Fibroblast of peridontal ligament (primary cell): ENCODE measurements around the gene FRY.
"Not testable (repeated sequence)": the region's sequence is repeated elsewhere in the genome, so short reads cannot be mapped to it uniquely, and the experiment has no call there.

Experiments
- DNase-seq: peaks from one replicate; pipeline ENCODE4 v3.0.0-alpha.2; 2010; ENCODE audit errors: extremely low read depth

FRY gene

DNA sequence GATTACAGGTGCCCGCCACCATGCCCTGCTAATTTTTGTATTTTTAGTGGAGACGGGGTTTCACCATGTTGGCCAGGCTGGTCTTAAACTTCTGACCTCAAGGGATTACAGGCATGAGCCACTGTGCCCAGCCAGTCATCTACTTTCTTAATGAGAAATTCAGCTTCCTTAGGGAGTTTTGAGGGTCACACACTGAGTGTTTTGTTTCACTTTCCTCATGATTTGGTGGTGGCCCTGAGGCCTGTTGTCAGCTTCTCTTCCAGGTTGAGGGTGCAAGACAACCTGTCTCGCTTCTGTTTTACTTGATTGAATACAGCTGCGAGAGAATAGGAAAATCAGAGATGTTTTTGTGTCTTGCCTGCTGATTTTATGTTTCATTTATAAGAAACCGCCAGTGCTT lies 9.9 kb downstream of the FRY start:
- no peak for DNase-seq

DNA sequence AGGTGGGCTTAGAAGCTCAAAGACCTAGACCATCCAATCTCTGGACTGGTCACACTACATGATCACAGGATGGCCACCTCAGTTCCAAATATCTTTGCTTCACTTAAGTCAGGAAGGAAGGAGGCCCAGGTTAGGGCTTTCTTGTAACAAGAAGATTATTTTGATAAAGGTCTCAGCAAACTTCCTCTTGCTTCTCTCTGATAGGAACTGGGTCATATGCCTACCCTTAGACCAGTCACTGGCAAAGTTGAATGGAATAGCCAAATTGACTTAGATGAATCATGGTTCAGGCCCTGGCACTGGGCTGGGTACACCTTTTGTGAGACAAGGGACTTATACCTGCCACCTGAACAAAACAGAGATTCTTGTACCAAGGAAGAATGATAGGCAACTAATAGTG lies 11.0 kb downstream of the FRY start:
- no peak for DNase-seq

DNA sequence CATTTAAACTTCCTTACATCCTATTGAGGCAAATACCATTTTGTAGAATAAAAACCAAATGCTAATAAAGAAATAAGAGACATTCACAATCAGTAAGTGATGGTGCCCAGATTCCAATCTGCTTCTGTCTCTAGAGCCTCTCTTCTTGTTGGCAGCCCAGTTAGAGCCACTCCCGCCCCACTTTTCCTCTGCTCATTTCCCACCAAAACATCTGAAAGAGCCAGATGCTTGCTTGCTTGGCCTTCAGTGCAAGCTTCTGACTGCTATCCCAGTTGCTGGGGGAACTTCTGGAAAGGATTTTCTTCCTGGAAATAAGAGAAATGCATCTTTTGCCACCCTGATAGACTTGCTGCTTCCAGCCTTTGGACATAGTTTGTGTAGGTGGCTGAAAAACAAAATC lies 12.9 kb downstream of the FRY start:
- no peak for DNase-seq

DNA sequence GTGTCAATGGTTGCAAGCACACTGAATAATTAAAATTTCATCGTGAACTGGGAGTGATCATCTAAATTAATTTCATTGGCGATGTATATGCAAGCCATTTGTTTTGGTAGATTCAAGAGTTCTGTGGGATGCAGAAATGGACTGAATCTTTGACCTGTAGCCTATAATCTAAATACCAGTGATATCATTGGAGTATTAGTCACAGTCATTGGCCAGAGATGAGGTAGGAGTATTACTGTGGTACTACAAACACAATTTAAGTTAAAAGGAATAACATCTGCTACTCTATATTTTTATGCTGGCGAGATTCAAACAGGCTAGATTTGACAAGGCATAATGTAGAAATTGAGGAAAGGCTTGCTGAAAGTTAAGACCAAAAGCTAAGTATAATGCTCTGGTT lies 14.0 kb downstream of the FRY start:
- DNase-seq, result no peak

DNA sequence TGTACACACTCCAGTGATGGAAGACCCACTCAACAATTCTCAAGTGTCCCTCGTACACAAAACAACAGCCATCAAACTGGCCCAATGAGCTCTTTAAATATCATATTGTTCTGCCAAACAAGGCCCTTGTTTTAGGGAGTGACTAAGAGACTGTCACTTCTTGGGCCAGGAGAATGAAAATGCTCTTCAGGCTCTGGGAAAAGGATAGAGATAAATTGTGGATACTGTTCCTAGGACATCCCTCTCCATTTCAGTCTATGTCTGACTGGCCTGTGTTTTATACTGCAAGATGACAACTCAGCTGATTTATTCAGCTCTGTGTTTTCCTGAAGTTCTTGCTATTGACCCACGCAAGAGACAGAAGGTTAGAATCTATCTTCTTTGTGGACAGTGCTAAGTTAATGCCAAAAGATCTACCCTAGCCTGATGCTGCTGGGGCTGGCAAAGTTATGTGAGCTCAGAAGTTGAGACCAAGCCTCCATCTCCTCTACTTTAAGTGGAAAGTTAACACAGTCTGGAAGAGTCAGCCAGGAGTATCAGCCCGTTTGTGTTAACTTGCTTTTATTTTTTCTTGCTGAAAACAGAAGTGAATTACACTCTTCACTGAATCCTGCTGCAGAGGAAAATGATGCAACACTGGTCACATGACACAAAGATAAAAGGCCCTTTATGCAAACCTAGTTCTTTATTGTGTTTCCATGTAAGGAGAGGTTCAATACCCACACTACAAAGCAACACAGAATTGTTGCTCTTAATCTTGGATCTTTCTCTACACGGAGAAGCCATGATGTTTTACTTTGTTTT lies 14.6 kb downstream of the FRY start:
- DNase-seq, result peak; percentile 55

DNA sequence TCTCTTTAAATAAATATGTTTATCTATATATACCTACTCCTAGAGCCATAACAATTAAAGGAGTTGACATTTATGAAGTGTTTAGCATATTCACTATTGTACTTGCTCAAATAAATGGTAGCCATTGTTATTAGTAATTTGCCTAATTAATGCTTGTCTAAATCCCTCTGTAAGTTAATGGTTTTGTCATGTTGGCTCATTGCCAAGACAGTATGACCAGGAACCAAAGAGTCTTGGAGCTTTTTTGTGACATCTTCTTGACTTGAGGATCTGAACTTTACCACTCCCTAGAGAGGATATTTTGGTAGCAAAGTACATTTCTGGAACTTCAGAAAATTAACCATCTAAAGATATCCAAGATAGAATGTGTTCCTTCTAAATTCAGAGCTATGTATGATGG lies 15.5 kb downstream of the FRY start:
- no peak for DNase-seq

DNA sequence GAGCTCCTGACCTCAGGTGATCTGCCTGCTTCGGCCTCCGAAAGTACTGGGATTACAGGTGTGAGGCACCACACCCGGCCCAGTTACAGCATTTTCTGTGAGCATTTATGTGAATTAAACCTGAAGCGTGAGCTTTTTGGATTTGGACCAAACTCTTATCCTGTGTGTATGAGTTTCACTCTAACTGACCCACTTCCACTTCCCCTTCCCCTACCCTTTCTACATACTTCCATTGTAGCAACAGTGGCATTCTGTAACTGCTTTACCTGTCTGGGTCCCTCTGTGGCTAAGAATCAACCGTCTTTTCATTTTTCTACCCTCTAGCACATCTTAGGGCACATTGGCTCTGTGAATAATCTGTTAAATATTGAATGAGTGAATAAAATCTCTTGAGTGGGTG lies 16.2 kb downstream of the FRY start:
- DNase-seq, result no peak

DNA sequence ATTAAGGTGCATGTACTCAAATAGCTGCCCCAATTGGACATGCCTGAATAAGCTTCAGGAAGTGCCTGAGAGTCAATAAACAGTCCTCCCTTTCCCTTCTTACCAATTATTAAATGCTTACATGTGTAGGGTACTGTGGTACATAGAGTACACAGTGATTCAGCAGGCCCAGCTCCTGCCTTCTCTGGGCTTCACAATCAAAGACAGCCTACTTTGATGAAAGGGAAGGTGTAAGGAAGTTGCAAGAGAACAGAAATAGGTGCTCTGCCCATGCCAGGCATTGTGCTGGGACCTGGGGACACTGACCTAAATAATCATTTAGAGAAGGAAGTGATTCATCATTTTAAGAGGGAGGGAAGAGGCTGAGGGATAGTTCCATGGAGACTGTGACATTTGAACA lies 17.2 kb downstream of the FRY start:
- DNase-seq, result no peak

DNA sequence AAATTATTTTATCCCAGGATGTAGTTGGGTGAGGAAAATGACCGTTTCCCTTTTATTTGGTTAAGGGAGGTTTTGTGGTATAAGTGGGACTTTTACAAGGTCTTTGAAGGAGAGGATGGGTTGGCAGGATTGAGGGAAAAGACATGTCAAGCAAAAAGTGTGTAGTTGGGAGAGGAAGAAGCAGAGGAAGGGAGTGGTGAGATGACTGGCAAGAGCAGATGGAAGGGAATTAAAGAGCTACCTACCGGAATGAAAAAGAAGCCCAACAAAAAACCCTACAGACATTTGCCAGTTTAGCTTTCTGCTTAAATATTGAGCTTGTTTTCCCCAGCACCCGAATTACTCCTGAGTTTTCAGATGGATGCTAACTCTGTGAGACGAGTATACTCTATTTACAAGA lies 19.6 kb downstream of the FRY start:
- DNase-seq, result no peak

DNA sequence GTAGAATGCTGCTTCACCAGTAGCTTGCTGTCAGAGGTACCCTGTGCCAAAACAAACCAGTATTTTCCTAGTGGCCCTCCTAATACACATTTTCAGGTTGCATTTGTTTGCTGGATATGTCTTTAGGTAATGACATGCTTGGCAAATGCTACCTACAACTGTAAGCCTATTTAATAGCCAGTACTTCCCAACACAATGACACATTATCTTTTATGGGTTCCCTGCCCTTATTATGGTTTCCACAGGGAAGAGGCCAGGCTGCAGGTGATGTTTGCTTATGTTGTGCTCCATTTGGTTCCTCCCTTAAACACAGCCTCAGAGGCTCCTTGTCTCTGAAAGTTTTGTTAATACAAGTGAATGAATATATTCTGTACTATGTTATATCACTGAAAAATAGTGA lies 24.7 kb downstream of the FRY start:
- no peak for DNase-seq

DNA sequence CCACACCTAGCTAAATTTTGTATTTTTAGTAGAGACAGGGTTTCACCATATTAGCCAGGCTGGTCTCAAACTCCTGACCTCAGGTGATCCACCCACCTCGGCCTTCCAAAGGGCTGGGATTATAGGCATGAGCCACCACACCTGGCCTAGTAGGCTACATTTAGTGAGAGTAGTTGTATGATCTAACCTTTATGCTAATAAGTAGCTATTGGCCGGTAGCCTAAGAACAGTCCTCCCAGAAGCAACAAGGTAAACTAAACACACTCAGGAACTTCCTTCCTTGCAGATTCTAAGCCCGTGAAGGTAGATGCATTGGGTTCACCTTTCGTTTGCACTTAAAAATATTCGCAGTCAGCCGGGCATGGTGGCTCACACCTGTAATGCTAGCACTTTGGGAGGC lies 25.8 kb downstream of the FRY start:
- DNase-seq, result not testable (repeated sequence)

DNA sequence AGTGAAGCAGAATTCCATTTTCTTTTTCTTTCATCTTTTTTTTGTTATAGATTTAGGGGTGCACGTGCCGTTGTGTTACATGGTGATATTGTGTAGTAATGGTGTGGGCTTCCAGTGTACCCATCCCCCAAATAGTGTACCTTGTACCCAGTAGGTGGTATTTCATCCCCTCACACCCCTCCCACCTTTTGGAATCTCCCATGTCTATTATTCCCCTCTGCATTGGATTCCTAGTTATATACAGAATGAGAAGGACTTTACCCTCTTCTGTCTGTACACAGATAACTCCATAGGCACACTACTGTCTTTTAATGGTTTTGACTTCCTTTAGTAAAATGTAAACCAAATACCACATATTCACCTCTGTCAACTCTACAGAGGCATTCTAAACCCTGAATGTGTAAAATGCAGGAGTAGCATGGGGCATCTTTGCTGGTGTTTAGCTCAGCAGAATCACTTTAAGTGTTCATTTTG lies 28.0 kb downstream of the FRY start:
- DNase-seq, result no peak

DNA sequence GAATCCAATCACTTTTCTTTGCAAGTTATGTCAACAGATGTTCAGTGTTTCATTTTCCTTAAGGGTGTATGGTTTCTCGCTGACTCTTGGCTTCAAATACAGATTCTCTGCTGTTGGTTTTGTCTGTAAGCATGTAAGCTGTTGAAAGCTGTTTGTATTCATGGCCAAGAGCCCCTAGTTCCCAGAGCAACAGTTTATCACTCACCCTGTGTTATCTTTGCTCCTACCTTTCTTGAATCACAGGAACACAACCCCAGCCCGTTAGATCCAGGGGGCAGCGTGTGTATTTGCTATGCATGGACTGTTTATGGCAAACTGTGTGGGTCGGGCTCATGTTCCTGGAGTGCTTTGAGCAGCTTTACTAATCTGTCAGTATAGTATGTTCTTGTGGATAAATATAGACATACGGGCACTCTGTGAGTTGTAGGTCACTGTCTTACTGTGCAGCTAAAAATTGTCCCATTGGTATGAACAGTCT lies 28.9 kb downstream of the FRY start:
- peak; percentile 42 for DNase-seq

DNA sequence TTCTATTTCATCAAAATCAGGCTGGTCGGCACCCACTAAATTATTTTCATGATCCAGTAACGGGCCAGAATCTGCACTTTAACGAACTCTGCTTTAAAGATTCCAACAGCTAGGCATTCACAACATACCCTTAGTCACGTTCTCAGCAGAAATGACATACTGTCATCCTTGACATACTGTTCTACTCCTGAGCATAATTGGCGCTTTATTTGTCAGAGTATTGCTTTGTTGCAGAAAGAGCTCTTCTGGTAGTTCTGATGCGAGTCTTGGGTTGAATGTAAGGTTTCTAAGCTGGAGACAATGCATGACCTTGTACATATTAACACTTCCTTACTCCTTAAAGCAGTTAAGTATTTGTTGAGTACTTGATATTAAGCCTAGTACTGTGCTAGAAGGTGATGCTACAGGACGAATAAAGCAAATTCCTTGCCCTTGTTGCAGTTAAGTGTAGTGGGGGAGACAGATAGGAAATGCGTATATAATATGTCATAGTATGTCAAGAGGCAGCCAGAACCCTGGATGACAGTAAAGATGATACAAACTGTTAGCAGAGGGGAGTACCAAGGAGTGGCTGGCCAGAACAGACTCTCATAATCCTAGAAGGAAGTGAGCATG lies 32.2 kb downstream of the FRY start:
- no peak for DNase-seq

DNA sequence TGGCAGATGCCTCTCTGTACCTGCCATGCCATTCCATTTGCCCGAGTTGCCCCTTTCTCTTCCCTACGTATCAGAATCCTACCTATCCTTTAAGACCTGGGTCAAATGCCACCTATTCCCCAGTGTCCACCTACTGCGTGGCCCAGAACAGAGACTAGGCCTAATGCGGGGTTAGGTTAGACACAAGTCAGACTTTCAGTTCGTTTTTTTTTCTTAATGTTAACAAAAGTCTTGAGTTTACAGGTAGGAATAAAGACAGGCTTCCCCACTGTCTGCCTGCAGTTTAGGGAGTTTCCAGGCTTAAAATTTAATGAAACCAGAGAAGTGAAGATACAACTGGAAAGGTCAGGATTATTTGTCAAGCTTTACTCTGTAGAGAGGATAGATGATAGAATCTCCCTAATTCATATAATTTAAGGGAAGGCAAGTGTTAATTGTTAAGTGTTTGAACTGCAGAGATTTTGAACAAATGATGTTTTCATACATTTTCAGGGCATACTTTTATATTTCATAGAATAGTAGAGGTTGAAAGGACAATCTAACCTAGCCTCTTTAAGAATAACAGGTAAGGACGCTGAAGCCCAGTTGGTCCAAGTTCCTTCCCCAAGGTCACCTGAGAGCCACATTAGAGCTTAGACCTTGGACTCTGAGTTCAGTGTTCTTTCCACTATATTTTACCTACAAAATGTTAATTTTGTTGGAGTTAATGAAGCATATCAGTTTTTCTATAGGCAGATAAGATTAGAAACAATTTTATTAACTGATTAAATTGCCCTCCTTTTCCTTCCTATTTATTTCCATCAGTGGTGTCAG lies 35.8 kb downstream of the FRY start:
- no peak for DNase-seq

DNA sequence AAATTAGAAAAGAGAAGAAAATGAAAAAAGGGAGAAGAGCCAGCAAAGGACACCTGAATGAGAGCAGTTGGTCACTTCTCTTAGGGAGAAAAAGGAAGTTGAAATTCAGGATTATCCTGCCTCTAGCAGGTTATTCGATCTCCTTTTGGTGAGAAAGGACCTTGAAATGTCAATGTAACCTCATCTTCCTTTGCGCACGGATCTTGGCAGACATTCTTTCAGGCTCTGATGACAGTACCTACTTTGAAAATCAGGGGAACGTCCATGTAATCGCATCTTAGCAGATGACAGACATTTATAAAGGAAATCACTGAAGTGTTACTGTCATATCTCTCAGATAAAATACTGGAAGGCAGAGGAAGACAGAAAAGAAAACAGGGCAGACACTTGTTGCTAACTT lies 36.7 kb downstream of the FRY start:
- no peak for DNase-seq

DNA sequence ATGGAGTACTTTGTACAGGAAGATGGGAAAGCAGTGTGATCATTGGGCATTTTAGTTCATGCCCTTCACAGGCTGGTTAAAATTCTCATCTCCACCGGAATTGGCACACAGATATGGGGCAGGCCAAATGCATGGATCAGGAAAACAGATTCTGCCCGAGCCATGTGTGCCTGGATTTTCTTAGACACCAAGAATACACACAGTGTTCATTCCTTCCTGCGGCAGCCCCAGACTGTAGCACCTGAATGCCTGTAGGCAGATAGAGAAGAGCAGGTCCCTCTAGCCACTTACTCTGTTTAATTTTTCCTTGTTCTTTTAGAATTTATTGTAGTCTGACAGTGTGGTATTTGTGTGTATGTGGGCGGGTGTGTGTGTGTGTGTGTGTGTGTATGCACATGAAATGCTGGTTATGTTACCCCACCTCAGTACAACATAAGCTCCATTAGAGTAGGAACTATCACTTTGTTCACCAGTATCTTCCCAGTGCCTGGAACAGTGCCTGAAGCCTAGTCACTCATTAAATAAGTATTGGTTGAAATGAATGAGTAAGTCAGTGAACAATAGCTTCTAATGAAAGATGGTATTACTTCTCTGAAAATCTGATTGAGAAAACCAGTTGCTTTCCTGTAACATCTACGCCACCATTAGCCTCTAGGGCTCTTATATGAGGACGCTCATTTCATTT lies 41.7 kb downstream of the FRY start:
- DNase-seq, result no peak

DNA sequence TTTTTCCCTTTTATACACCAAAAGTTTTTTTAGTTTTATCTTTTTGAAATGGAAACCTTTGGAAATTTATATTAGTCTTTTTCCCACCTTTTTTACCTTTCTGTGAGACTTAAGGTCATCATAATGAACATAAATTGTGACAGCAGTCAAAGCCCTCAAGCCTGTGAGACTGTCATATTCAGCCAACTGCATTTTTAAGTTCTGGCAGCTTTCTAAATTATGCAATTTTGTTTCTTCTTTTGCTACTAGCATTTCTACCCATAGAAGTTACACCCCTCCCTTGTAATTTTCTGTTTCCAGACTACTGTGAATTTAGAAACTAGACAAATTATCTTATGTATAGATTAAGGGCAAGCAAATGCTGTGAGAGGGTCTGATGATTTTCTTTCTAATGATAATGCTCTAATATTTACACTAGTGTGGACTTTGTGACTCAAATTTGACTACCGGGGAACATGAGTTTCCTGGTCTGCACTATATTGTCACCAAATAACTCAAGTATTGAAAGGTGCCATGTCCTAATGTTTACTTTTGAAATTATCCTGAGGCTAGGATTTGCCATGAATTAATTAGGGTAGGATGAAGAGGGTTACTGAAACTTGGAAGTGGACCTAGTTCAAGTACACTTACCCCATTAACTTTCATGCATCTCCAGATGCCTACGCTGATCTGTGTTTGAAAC lies 43.7 kb downstream of the FRY start:
- DNase-seq, result no peak

DNA sequence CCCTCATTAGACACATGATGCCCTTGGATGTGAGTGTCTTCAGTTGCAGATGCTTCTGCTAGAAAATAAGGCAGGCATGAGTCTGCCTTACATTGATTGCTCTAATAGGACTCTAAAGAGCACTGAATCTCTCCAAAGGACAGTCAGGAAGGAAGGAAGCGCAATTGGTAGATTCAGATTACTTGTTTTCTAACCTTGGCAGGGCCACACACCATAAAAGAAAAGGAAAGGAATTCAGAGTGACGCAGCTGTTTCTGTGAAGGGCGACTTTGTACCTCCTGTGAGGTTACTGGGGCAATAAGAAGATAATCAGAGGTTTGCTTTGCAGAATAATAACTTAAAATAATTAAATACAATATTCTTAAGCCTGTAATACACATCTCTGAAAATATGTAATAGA lies 48.0 kb downstream of the FRY start:
- DNase-seq, result no peak

DNA sequence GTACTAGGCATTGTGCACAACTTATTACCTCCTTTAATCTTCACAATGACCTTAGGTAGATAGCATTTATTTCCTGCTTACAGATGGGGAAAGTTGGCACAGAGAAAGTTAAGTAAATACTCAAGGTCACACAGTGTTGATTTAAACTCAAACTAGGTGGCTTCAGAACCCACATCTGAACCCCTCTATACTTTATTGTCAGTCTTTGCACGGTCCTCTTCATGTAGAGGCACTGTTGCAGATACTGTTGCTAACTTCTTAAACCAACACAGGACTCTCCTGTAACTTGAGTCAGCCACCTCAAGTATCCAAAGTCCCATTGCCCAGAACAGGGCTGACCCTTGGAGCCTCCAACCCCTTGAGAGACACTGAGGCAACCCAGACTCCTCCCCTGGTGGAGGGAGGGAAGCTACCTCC lies 48.8 kb downstream of the FRY start:
- DNase-seq, result no peak

DNA sequence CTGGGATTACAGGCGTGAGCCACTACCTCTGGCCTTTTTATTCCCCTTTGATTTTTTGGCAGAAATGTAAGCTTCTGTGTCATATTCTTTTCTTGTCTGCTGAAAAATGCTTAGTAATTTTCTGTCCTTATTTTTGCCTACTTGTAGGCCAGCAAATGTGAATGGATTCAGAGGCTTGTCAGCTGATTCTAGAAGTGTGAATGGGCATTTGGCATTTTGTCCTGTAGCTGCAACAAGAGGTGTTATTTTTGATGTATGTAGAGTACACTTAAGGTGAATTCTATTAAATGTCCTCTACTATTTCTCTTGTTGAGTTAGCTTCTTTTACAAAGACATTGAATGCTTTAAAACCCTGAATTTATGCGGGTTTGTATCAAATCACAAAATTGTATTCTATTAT lies 50.0 kb downstream of the FRY start:
- DNase-seq, result no peak
